CD4-positive, alpha-beta memory T cell (primary cell): ENCODE results near the gene FANK1. TPM values are rescaled to one million over a fixed set of nuclear protein-coding genes. Genes with fewer than 3 reads are reported as not detected.

Experiments used
- CTCF ChIA-PET: fragments of 350-600 bp; sonication (Branson Sonifier 250); formaldehyde crosslinking; loops from one replicate; lab custom pipeline; 2021; ENCODE audit warnings: inconsistent platforms; ENCODE audit not compliant: partially characterized antibody; lab: Charles Lee
- POLR2A ChIA-PET: fragments of 350-600 bp; sonication (Branson Sonifier 250); formaldehyde crosslinking; loops from one replicate; lab custom pipeline; 2021; ENCODE audit not compliant: partially characterized antibody; lab: Charles Lee
- DNase-seq, 5 donors: peaks; one replicate each; pipeline versions ENCODE4 v3.0.0 to v3.0.0-alpha.2; 2020 to 2022; ENCODE audit warnings: mixed read lengths in 1 of 5
- H3K27ac ChIP-seq: one replicate; pipeline ENCODE4 v1.7.0; 2013; ENCODE audit warnings: low read depth, low read length
- H3K27me3 ChIP-seq: 2 replicates; pipeline ENCODE4 v1.7.0; 2013; ENCODE audit warnings: mild to moderate bottlenecking, low read length, moderate library complexity; ENCODE audit not compliant: insufficient read depth
- H3K36me3 ChIP-seq: 2 replicates; pipeline ENCODE4 v1.7.0; 2013; ENCODE audit warnings: mild to moderate bottlenecking, low read length, moderate library complexity; ENCODE audit not compliant: insufficient read depth
- H3K4me1 ChIP-seq: 2 replicates; pipeline ENCODE4 v1.7.0; 2013; ENCODE audit warnings: mild to moderate bottlenecking, low read length, moderate library complexity; ENCODE audit not compliant: insufficient read depth
- H3K4me3 ChIP-seq, 2 donors: one replicate each; pipeline ENCODE4 v1.7.0; 2013; ENCODE audit warnings: low read length in 2 of 2, mild to moderate bottlenecking in 1 of 2
- H3K9me3 ChIP-seq, 2 donors: one replicate each; pipeline ENCODE4 v1.7.0; 2013; ENCODE audit warnings: low read length in 2 of 2, control low read depth in 1 of 2; ENCODE audit not compliant: control insufficient read depth in 1 of 2
- H3K27ac Mint-ChIP-seq, 7 donors: one replicate each; pipeline ENCODE4 v1.8.0; 2020 to 2021; ENCODE audit warnings: mixed read lengths in 7 of 7, mild to moderate bottlenecking in 6 of 7, inconsistent platforms in 3 of 7, moderate library complexity in 3 of 7
- H3K27me3 Mint-ChIP-seq, 2 donors: one replicate each; pipeline ENCODE4 v1.8.0; 2020 to 2021; ENCODE audit warnings: mixed read lengths in 2 of 2
- H3K36me3 Mint-ChIP-seq, 2 donors: one replicate each; pipeline ENCODE4 v1.8.0; 2020 to 2021; ENCODE audit warnings: mixed read lengths in 2 of 2, inconsistent platforms in 1 of 2, mild to moderate bottlenecking in 1 of 2
- H3K4me1 Mint-ChIP-seq, 4 donors: one replicate each; pipeline ENCODE4 v1.8.0; 2020 to 2021; ENCODE audit warnings: mixed read lengths in 4 of 4, mild to moderate bottlenecking in 1 of 4
- H3K4me3 Mint-ChIP-seq, 8 donors: one replicate each; pipeline ENCODE4 v1.8.0; 2020 to 2021; ENCODE audit warnings: mixed read lengths in 8 of 8, mild to moderate bottlenecking in 7 of 8, moderate library complexity in 6 of 8, inconsistent platforms in 3 of 8
- H3K9me3 Mint-ChIP-seq, 8 donors: one replicate each; pipeline ENCODE4 v1.8.0; 2020 to 2021; ENCODE audit warnings: mixed read lengths in 8 of 8, mild to moderate bottlenecking in 5 of 8, inconsistent platforms in 3 of 8, moderate library complexity in 1 of 8
- intact Hi-C: fragments of 100-400 bp; cut with micrococcal nuclease; formaldehyde crosslinking; loops from one replicate; pipeline ENCODE4 v1.15.1; 2023
- polyA plus RNA-seq, 2 donors: library from polyadenylated mRNA; unstranded; fragments of 300-500 nt; fragmentation: Illumina TruSeq; gene quantifications; one replicate each; pipeline ENCODE4 v1.2.3, GENCODE V29; 2021
- total RNA-seq, 2 experiments: library from RNA; stranded (reverse); gene quantifications; one replicate each; pipeline ENCODE4 v1.2.3, GENCODE V29; 2021

FANK1 gene
- total and polyA plus RNA-seq, 4 experiments from 2014 or later = 0.72 to 0.99 TPM; not detected in 2

GRCh38 chr10:126001576-126001975 lies 105.2 kb downstream of the FANK1 start:
- Histone ChIP-seq H3K9me3 (no peaks in the 10 kb centered on the region), H3K4me3 (no peak overlapping the region), H3K36me3 (no peaks in the 10 kb centered on the region), H3K4me1 (no peaks in the 10 kb centered on the region), H3K27ac (no peak overlapping the region), H3K27me3 (no peaks in the 10 kb centered on the region)
- ChIA-PET POLR2A (no interaction called here), CTCF (no interaction called here)
- H3K4me3 Mint-ChIP-seq = no peak overlapping the region
- DNase-seq = no peak
- intact Hi-C loops = no loop called here
- H3K27me3 Mint-ChIP-seq = no peaks in the 10 kb centered on the region
- no peaks in the 10 kb centered on the region for H3K36me3 Mint-ChIP-seq
- no peaks in the 10 kb centered on the region for H3K9me3 Mint-ChIP-seq
- peaks cover 0 to 7% (median 2%) of the 10 kb centered on the region in 4 donors for H3K4me1 Mint-ChIP-seq
- no peak overlapping the region for H3K27ac Mint-ChIP-seq

- no peak for DNase-seq
- Mint-ChIP-seq H3K36me3 (no peaks in the 10 kb centered on the region), H3K27me3 (no peaks in the 10 kb centered on the region), H3K9me3 (no peaks in the 10 kb centered on the region), H3K27ac (no peak overlapping the region), H3K4me1 (peaks cover 0 to 2% (median under 1%) of the 10 kb centered on the region in 4 donors), H3K4me3 (no peak overlapping the region)
- Histone ChIP-seq H3K36me3 (no peaks in the 10 kb centered on the region), H3K4me1 (no peaks in the 10 kb centered on the region), H3K27me3 (no peaks in the 10 kb centered on the region), H3K4me3 (no peak overlapping the region), H3K9me3 (no peaks in the 10 kb centered on the region), H3K27ac (no peak overlapping the region)
- intact Hi-C loops = no loop called here
- CTCF ChIA-PET = no interaction called here
- POLR2A ChIA-PET = no interaction called here
Observed at GRCh38 chr10:126004752-126005151, 108.4 kb downstream of the FANK1 start.

- no peak for DNase-seq
- H3K36me3 ChIP-seq = no peaks in the 10 kb centered on the region
- H3K27ac ChIP-seq = no peak overlapping the region
- H3K4me3 ChIP-seq = no peak overlapping the region
- H3K4me3 Mint-ChIP-seq = no peak overlapping the region
- ChIA-PET CTCF (no interaction called here), POLR2A (no interaction called here)
- H3K9me3 Mint-ChIP-seq = no peaks in the 10 kb centered on the region
- no peak overlapping the region for H3K27ac Mint-ChIP-seq
- no peaks in the 10 kb centered on the region for H3K4me1 ChIP-seq
- no peaks in the 10 kb centered on the region for H3K9me3 ChIP-seq
- H3K36me3 Mint-ChIP-seq = no peaks in the 10 kb centered on the region
- H3K4me1 Mint-ChIP-seq = no peaks in the 10 kb centered on the region
- no peaks in the 10 kb centered on the region for H3K27me3 Mint-ChIP-seq
- H3K27me3 ChIP-seq = no peaks in the 10 kb centered on the region
- intact Hi-C loops = no loop called here
Observed at GRCh38 chr10:126006264-126006663, 109.9 kb downstream of the FANK1 start.

- Mint-ChIP-seq H3K4me3 (no peak overlapping the region), H3K27me3 (peaks cover 0 to under 1% of the 10 kb centered on the region in 2 donors), H3K27ac (no peak overlapping the region), H3K36me3 (no peaks in the 10 kb centered on the region), H3K4me1 (peaks cover 0 to under 1% (median under 1%) of the 10 kb centered on the region in 4 donors), H3K9me3 (no peaks in the 10 kb centered on the region)
- DNase-seq = no peak
- Histone ChIP-seq H3K9me3 (no peaks in the 10 kb centered on the region), H3K4me1 (no peaks in the 10 kb centered on the region), H3K4me3 (no peak overlapping the region), H3K27me3 (no peaks in the 10 kb centered on the region), H3K36me3 (no peaks in the 10 kb centered on the region), H3K27ac (no peak overlapping the region)
- ChIA-PET CTCF (no interaction called here), POLR2A (no interaction called here)
- intact Hi-C loops = no loop called here
Observed at GRCh38 chr10:126006906-126007305, 110.5 kb downstream of the FANK1 start.

- no peak overlapping the region for H3K27ac Mint-ChIP-seq
- no peak overlapping the region for H3K4me3 Mint-ChIP-seq
Observed at GRCh38 chr10:126009650-126010049, 113.3 kb downstream of the FANK1 start.

GRCh38 chr10:126011995-126012394 lies 115.6 kb downstream of the FANK1 start:
- H3K27ac Mint-ChIP-seq = no peak overlapping the region
- H3K27ac ChIP-seq = no peak overlapping the region
- H3K9me3 Mint-ChIP-seq = no peaks in the 10 kb centered on the region
- no peaks in the 10 kb centered on the region for H3K36me3 ChIP-seq
- ChIA-PET POLR2A (no interaction called here), CTCF (no interaction called here)
- intact Hi-C loops = no loop called here
- H3K4me1 Mint-ChIP-seq = peaks cover 0 to 6% (median 3%) of the 10 kb centered on the region in 4 donors
- no peaks in the 10 kb centered on the region for H3K9me3 ChIP-seq
- H3K4me3 ChIP-seq = no peak overlapping the region
- H3K27me3 Mint-ChIP-seq = peaks cover 2 to 7% of the 10 kb centered on the region in 2 donors
- H3K36me3 Mint-ChIP-seq = no peaks in the 10 kb centered on the region
- peaks cover 4% of the 10 kb centered on the region for H3K4me1 ChIP-seq
- H3K4me3 Mint-ChIP-seq = no peak overlapping the region
- H3K27me3 ChIP-seq = no peaks in the 10 kb centered on the region
- no peak for DNase-seq

More at GRCh38 chr10:126009650-126010049, 113.3 kb downstream of the FANK1 start:
- Histone ChIP-seq H3K9me3 (no peaks in the 10 kb centered on the region), H3K36me3 (no peaks in the 10 kb centered on the region), H3K27ac (no peak overlapping the region), H3K27me3 (no peaks in the 10 kb centered on the region), H3K4me1 (peaks cover 4% of the 10 kb centered on the region), H3K4me3 (no peak overlapping the region)
- POLR2A ChIA-PET = no interaction called here
- peaks cover 2 to 7% of the 10 kb centered on the region in 2 donors for H3K27me3 Mint-ChIP-seq
- intact Hi-C loops = no loop called here
- DNase-seq = no peak
- peaks cover 0 to 6% (median 3%) of the 10 kb centered on the region in 4 donors for H3K4me1 Mint-ChIP-seq
- no peaks in the 10 kb centered on the region for H3K36me3 Mint-ChIP-seq
- CTCF ChIA-PET = no interaction called here
- H3K9me3 Mint-ChIP-seq = no peaks in the 10 kb centered on the region

- H3K27ac Mint-ChIP-seq = no peak overlapping the region
- H3K27me3 Mint-ChIP-seq = peaks cover 2 to 7% of the 10 kb centered on the region in 2 donors
Observed at GRCh38 chr10:126012485-126012884, 116.1 kb downstream of the FANK1 start.

More at GRCh38 chr10:126012485-126012884, 116.1 kb downstream of the FANK1 start:
- DNase-seq = no peak
- ChIA-PET POLR2A (no interaction called here), CTCF (no interaction called here)
- Mint-ChIP-seq H3K4me3 (no peak overlapping the region), H3K9me3 (no peaks in the 10 kb centered on the region), H3K4me1 (peaks cover 0 to 6% (median 3%) of the 10 kb centered on the region in 4 donors), H3K36me3 (no peaks in the 10 kb centered on the region)
- intact Hi-C loops = no loop called here
- H3K9me3 ChIP-seq = no peaks in the 10 kb centered on the region
- H3K27ac ChIP-seq = no peak overlapping the region
- H3K36me3 ChIP-seq = no peaks in the 10 kb centered on the region
- H3K27me3 ChIP-seq = no peaks in the 10 kb centered on the region
- H3K4me1 ChIP-seq = peaks cover 4% of the 10 kb centered on the region
- no peak overlapping the region for H3K4me3 ChIP-seq
